NCI-H2029 (cell line): ENCODE data around the gene TENM4.

Source experiments
- DNase-seq: peaks from one replicate; lab custom pipeline; 2025; lab: John Stamatoyannopoulos, UW

Gene TENM4

DNA sequence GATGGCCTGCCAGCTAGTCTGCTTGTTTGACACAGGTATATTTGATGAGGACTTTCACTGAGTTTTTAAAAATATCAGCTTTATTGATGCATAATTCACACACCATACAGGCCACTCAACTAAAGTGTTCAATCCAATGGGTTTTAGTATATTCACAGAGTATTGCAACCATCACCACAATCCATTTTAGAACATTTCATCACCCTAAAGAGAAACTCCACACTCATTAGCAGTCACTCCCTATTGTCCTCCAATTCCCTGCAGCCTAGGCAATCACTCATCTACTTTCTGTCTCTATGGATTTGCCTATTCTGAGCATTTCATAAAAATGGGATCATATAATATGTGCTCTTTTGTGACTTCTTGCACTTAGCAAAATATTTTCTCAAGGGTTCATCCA, 468.2 kb downstream of the TENM4 start:
- no peak for DNase-seq

DNA sequence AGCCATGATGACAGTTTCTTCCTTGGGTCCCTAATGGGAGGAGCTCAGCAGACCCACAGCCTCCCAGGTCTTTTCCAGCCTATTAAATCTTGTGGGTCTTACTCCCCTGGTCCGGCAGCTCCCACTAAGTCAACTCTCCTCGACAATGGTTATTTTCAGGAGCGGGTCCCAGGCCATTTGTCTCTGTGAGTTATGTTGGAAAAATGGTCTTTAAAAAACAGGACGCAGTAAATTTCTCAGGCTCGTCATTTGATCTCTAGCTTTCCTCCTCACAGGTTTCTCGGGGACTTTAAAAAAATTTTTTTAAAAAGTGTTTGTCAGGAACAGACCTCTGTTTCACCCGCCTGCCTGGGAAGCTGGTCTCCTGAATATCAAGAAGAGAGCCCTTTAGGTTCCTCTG, 468.7 kb downstream of the TENM4 start:
- DNase-seq, result no peak

DNA sequence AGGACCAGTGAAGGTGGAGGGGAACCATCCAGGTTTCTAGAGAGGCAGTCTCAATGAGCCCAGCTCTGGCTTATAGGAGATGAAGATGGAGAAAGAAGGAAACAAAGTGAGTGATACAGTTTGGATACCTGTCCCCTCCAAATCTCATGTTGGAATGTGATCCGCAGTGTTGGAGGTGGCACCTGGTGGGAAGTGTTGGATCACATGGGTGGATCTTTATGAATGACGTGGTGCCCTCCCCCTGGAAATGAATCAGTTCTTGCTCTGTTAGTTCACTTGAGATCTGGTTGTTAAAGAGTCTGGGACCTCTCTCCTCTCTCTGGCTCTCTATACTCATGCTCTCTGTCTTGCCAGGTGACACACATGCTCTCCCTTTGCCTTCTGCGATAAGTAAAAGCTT, 473.0 kb downstream of the TENM4 start:
- DNase-seq, result no peak

DNA sequence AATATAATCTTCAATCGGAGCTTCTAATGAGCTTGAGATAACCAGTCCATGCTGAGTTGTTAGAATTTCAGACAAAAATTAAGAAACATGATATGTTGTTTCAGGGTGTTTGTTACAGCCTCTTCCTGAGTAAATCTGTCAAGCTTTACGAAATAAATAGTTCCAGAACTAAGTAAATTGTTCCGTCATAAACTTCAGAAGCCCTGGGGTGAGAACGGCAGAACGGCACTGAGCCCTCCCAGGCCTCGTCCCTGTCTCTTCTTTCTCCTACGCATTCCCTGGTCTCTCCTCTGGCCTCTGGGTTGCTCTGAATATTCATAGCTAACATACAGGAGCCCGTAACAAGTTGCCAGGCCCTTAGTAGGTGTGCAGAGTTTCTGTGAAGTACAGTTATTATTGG, 475.4 kb downstream of the TENM4 start:
- no peak for DNase-seq

DNA sequence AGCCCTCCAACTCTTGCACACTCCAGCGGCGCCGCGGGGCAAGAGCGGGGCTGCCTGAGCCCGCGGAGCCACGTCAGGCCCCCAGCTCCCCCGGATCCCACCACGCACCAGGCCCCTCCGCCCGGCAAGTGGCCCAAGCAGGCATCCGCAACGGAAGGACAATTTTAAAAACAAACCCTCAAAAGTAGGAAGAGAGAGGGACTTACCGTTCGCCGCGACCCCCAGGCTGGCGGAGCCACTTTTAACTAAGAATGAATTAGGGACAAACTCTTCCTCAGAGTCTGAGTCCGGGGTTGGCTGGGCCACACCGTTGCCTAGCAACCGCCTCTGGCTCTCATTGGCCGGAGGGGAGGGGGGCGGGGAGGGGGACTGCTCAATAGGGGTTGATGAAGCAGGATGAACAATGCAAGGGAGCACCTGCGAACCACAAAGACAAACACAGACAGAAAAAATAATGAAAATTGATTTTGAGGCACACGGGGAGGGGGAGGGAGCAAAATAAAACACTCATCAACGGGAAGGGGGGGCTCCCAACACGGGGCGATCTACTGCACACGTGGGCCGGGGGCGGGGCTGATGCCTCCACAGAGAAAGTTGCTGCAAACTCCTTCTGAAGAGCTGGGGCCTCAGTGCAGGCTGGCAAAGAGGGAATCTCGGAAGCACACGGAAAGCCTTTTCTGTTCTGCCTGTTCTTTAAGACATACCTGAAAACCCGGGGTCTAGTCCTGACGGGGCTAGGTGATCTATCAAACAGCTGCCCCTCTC, 478.7 kb downstream of the TENM4 start:
- DNase-seq, result peak; percentile 35

DNA sequence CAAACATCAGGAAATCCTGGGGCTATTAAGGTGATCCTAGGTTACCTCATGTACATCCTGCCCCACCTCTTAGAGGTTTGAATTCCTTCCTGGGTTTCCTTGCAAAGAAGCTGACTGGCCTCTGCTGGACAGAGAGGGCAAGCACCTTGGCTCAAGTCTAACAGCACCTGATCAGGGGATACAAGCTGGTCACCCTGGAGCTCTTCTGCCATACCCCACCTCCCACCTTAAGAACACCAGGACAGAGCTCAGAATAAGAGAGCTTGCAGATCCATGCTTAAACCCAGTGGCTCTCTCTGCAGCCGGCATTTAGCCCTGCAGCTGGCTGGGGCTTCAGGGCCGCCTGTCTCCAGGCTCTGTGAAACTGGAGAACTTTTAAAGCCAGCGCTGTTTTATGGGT, 479.6 kb downstream of the TENM4 start:
- DNase-seq, result peak; percentile 70

DNA sequence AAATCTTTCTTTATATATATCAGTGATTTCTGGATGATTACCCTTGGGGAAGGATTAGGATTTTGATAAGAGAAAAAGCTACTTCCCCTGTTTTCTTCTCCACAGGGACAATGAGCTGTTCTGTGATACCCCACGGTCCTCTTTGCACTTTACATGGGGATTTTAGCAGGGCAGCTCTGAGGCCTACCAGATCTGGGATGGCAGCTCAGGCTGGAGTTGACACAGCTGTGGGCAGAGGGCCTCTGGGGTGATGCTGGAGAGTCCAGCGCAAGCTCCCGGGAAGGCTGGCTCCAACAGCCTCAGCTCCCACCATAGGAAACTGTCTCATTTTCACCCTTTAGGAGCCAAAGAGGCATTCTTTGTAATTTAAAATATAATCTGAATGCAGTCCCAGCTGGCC, 482.4 kb downstream of the TENM4 start:
- no peak for DNase-seq

DNA sequence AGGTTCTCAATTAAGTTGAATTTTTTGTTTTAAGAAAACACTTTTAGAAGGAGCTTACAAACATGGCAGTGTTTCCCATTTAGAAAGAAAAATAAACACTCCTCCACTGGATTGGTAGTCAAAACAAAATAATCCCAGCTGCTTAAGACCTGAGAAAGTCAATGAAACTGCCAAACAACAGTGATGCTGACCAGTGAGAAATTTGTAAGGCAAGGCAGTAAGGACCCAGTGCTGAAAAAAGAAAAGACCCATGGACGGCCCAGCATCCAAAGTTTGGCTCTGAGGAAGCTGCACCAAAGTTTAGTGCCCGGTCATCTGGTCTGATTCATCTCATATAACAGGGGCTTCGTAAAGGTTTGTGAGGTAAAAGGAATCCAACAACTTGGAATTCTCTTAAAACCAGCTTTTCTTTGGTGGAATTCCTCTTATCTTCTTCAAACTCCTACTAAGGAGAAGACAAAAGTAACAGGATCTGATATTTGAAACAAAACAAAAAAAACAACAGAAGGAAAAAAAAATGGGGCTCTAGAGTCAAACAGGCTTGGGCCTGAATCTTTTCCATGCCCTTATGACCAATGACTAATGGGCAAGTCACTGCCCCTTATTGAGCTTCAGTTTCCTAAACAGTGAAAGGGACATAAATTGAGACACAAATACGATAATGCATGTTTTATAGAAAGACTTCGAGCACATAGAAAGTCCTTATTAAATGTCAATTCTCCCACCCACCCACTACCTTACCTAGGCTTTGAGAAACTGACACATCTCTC, 483.2 kb downstream of the TENM4 start:
- DNase-seq, result no peak

DNA sequence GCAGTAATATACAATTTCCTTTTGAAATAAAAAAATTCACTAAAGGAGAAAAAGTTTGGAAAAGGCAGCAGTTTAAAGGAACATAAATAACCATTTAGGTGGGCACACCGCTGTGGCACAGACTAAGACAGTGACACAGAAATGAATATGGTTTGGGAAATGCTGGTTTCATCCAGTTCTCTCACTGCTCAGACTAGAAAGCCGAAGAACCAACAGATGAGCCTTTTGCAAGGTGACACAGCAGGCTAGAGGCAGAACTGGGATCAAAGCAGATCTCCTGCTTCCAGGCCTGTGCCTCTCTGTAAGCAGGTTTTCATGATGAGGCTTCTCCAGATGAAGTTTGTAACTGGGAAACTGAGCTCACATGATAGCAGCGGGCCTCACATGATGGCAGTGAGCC, 486.1 kb downstream of the TENM4 start:
- DNase-seq, result no peak

DNA sequence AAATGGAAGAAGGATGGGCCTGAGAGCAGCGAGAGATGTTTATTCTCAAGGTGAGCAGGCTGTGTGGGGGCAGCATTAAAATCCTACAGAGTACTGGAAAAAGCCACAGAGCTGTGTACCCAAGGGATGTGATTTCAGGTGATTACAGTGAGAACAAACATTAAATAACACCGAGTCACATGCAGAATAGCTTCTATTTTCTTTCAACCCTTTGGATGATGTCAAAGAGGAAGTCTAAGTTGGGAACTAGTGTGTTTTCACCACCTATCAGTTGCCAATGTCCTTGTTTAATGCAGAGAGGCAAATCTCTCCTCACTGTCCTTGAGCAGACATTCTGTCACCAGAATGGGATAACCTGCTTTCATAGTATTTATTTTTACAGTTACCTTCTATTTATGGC, 486.6 kb downstream of the TENM4 start:
- no peak for DNase-seq

DNA sequence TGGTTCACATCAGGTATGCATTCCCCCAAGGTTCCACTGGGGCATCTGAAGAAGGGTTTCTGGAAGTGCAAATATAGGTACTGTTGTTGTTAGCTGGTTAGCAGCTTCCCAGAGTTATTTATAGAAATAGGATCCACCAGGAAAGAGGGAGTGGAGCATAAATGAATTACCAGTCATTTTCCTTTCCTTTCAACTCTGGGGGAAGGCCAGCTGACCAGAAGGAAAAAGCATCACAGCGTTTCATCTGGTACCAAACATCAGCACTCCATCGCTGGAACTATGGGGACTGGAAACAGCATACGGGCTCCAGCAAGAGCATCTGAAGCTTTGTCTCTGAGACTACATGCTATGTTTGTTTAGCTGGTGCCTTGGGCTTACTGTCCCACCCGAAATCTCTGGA, 487.9 kb downstream of the TENM4 start:
- no peak for DNase-seq

DNA sequence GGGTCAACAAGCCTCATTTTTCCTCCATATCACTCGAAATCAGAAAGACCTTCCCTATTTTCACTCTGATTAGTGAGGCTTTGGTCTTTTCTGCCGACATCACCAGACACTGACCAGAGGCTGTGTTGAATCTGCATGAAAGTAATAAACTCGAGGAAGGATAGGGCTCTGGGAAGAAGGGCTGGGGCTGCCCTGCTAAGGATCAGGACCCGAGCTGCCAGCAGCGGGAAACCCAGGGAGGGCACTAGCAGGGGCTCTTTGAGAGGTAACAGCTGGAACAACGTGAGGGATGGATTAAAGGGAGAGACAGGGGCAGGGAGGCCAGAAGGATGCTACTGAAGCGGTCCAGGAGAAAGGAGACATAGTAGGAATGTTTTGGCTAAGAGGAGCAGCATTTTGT, 488.7 kb downstream of the TENM4 start:
- DNase-seq, result no peak

DNA sequence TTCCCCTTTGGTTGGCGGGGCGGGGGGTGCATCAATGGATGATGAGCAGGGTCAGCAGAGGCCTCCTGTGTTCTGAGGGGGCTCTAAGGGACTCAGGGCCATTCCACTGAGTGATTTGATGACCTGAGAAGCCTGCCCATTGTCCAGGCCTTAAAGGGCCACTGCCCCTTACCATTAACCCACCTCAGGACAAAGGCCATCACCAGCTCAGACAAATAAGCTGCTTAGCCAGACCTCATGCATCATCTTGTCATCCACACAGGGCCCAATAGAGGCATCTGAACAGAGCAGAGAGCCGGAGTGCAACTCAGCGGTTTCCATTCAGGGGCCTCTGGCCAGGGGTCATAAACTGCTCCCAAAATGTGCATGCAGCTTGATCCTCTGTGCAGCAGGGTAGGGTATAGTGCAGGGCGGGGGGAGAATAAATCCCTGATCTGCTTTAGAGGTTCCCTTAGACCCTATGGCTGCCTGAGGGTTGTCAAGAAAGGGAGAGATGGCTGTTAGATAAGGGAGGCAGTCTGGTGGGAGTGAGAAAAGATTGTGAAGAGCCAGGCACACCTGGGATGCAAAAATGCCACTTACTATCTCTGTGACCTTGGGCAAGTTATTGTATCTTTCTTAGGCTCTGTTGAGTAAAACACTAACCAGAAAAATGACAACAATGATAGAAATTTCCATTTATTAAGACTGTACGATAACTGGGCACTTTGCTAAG, 490.7 kb downstream of the TENM4 start:
- DNase-seq, result no peak

DNA sequence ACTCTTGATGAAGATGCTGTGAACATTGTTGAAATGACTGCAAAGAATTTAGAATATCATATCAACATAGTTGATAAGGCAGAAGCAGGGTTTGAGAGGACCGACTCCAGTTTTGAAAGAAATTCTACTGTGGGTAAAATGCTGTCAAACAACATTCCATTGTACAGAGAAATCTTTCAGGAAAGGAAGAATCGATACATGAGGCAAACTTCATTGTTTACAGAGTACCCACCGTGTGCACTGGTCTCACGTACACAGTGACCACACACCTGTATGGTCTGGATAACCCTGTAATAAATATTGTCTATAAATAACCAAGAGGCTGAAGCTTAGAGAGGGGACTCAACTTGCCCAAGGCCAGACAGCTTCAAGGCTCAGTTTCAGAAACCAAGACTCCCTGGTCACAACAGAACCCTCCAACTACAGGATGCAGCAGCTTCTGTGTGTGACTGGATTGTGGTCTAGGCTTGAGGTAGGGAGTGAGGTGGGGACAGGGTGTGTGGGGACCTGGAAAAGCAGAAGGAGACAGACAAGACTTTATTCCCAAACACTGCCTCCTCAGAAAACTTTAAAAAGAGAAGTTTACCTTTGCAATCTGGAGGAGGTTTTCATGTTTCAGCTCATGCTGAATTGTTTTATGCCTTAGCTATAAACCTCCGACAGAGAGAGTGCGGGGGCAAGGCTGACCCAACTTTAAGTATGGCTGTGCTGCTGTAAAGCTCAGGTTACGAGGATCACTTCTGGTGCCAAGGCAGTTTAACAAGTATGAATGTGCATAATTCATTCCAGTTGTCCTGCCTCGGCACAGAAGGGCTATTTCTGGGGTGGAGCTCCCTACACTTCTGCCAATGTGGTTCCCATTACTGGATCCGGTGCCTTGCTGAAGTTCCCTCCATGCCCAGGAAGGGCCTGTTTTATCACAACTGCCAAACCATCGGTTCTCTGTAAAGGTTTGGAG, 493.6 kb downstream of the TENM4 start:
- no peak for DNase-seq

DNA sequence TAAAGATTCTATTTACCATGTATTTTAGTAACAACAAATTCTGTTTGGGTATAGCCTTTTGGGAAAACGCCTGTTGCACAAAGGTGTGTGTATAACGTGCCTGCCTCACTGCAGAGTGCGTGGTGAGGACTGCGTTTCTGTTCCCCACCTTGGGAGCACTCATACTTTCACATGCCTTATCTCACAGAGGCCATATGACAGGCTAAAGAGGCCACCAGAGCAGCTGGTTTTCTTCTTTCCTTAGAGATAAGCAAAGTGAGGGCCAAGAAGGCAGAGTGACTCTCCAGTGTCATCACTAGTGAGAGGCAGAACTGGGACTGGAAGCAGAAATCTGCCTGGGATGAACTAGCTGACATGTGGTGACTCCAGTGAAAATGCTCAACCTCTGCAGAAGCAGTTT, 497.0 kb downstream of the TENM4 start:
- DNase-seq, result no peak

DNA sequence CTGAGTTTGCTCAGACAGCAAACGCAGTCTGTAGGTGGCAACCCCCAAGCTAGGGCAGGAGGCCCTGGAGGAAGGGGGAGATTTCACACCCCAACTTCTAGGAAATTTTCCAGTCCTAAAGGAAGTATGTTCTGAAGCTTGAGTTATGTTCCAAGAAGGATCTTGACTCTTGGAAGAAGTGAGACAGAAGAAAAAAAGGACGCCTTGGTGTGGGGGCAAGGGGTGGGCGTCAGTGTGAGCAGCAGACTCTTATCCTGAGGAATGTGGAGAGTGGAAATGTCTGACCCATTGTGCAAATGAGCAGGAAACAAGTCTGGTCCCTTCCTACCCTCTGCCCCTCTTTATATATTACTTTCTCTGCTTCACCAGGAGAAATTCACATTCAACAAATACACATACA, 497.7 kb downstream of the TENM4 start:
- DNase-seq, result no peak

DNA sequence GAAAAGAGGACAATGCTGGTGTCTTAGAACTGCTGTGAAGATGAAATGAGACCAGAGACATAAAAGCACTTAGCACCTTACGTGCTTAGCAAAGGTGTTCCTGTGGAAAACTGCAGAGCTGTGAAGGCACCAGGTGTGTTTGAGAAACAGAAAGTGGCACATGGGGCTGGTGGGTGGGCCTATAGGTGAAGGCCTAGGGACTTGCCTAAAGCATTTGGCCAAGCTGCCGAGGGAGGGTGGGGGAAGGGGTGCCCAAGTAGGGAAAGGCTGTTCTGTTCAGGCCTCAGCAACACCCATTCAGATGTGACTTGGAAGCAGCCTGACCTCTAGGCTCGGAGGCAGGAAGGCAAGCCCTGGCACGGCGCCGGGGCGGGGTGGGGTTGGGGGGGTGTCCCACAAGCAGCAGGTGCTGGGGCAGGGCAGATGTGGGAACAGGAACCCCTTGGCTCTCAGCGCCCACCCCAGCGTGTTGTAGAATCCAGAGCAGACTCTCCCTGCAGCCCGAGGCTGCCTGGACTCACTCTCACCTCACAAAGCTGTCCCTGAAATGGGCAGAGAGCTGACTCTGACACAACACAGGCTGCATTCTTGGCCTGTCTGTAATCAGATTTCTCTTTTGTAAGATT, 499.5 kb downstream of the TENM4 start:
- DNase-seq, result peak; percentile 26

DNA sequence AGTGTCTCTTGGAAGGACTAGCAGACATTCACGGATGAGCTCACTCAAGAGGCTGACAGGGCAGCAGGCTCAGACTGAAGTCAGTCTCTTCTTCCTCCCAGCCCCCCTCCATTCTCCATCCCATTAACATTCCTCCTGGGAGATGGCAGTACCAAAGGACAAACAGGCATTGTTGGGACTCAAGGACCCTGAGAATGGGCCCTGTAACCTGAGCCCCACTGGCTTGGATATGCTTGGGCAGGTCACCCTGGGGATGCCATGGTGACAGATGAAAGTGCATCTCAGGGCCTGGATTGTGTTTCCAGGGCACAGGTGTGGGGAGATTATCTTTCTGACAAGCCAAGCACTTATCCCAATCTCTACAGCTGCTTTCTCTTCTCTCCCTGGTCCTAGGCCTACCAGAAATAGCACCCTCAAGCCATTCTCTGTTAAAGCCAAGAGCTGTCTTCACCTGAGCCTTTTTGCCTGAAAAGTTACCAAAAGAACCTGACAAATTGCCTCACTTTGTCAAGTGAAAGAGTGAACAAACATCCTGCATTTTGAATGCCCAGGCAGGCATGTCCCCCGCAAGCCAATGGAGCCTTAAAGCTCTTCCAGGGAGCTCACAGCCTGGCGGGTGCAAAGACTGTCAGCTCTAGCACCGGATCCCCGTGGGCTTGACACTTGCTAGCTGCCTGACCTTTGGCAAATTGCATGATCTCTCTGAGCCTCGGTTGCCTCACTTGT, 500.2 kb downstream of the TENM4 start:
- peak; percentile 95 for DNase-seq

DNA sequence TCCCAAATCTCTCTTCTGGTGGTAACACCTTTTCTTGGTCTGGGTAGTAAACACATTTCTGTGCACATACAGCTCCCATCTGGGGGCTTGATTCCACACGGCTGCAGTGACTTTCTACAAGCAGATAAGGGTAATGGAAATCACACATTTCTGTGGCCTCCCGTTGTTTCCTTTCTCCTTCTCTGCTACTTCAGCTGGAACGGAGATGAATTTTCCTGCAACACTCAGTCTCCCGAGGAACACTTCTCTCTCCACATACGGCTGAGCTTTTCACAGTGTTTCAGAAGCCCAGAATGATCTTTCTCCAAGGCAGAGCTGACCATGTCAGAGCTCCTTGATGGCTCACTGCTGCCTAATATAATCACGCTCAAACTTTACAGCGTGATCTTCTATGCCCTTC, 501.9 kb downstream of the TENM4 start:
- DNase-seq, result no peak

DNA sequence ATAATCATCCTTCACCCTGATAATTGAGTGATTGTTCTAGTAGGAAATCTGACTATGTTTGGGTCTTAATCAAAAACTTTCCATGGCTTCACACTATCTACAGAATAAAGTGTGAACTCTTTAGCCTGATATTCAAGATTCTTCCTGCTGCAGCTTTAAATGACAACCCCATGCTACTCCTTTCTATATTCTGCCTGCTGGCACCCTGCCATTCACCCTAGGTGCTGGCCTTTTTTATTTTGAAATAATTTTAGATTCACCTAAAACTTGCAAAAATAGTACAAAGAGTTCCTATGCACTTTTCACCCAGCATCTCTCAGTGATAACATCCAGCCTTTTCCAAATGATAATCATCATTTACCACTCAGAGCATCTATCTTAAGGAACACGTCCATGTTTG, 502.8 kb downstream of the TENM4 start:
- no peak for DNase-seq
